Ramos (cell line): Measurements from ENCODE around the gene CD46.

Experiments used
- in situ Hi-C: fragments of 300-500 bp; cut with MboI; formaldehyde crosslinking; loops from one replicate; pipeline ENCODE4 v1.14.3; 2022; ENCODE audit warnings: low sequenced_read_pairs; ENCODE audit not compliant: unreplicated experiment

The CD46 gene

GRCh38 chr1:207812778-207813511 is 61.1 kb downstream of the CD46 start:
- in situ Hi-C loops: no loop called here

GRCh38 chr1:207813512-207813881 is 61.6 kb downstream of the CD46 start:
- in situ Hi-C loops: no loop called here

GRCh38 chr1:207813946-207814345 is 62.1 kb downstream of the CD46 start:
- in situ Hi-C loops: no loop called here

GRCh38 chr1:207814469-207814868 is 62.6 kb downstream of the CD46 start:
- in situ Hi-C loops: no loop called here

- in situ Hi-C loops: no loop called here
These were observed 63.6 kb downstream of the CD46 start for GRCh38 chr1:207815466-207815865.

- in situ Hi-C loops: no loop called here
These were observed 64.0 kb downstream of the CD46 start for GRCh38 chr1:207815913-207816291.

GRCh38 chr1:207817166-207817565 is 65.3 kb downstream of the CD46 start:
- in situ Hi-C loops: no loop called here

GRCh38 chr1:207817778-207818751 is 66.2 kb downstream of the CD46 start:
- in situ Hi-C loops: no loop called here

GRCh38 chr1:207818971-207819451 is 67.2 kb downstream of the CD46 start:
- in situ Hi-C loops: no loop called here

- in situ Hi-C loops: no loop called here
These were observed 69.0 kb downstream of the CD46 start for GRCh38 chr1:207820568-207821463.

GRCh38 chr1:207821464-207822045 is 69.7 kb downstream of the CD46 start:
- in situ Hi-C loops: no loop called here

- in situ Hi-C loops: no loop called here
These were observed 70.3 kb downstream of the CD46 start for GRCh38 chr1:207822124-207822601.

- in situ Hi-C loops: no loop called here
These were observed 71.0 kb downstream of the CD46 start for GRCh38 chr1:207822602-207823451.

GRCh38 chr1:207823531-207823879 is 71.7 kb downstream of the CD46 start:
- in situ Hi-C loops: no loop called here

- in situ Hi-C loops: no loop called here
These were observed 72.2 kb downstream of the CD46 start for GRCh38 chr1:207823880-207824566.

- in situ Hi-C loops: loop anchor here (5.0 kb wide), 1 partner anchor 42 kb away; no protein-coding TSS in a partner anchor
These were observed 73.0 kb downstream of the CD46 start for GRCh38 chr1:207824691-207825408.

- in situ Hi-C loops: loop anchor here (5.0 kb wide), 1 partner anchor 42 kb away; no protein-coding TSS in a partner anchor
These were observed 73.5 kb downstream of the CD46 start for GRCh38 chr1:207825409-207825695.
